HepG2 (cell line): ENCODE results near the gene CARS1. TPM values are rescaled to one million over a fixed set of nuclear protein-coding genes. Genes with fewer than 3 reads are reported as not detected.

Experiments
- ATAC-seq: fragments of 200-7000 bp; cut with Tn5 transposase; 3 replicates; pipeline ENCODE4 v1.9.1; 2020; ENCODE audit warnings: mild to moderate bottlenecking, moderate library complexity
- BruUV-seq: library from RNA; stranded (reverse); fragments of 400-500 nt; replicated peaks from 2 replicates; lab custom pipeline; 2021; lab: Mats Ljungman, UMichigan
- CTCF ChIA-PET: fragments of 300-600 bp; formaldehyde crosslinking; extraction: SDS; loops from one replicate; lab custom pipeline; 2021; ENCODE audit warnings: low total read pairs, inconsistent platforms, low intra/inter-chr PET ratio; lab: Yijun Ruan, JAX
- POLR2A ChIA-PET: fragments of 350-600 bp; sonication (Branson Sonifier 250); formaldehyde crosslinking; loops from one replicate; lab custom pipeline; 2020; ENCODE audit warnings: antibody characterized with exemption, inconsistent platforms; lab: Yijun Ruan, JAX
- DNase-seq: peaks from one replicate; pipeline ENCODE4 v3.0.0-alpha.2; 2015; ENCODE audit warnings: low spot score
- FAIRE-seq: peaks from 3 replicates; lab custom pipeline; 2011; peaks lifted over from hg19 to GRCh38; lab: Jason Lieb, UNC
- H2AFZ ChIP-seq: one replicate; pipeline ENCODE4 v1.6.1; 2011; ENCODE audit warnings: low read length, inconsistent platforms
- H3K27ac ChIP-seq: fragments of 300-600 bp; 3 replicates; pipeline ENCODE4 v1.8.0; 2011; ENCODE audit warnings: mixed run types, mild to moderate bottlenecking, mixed read lengths, low read length, inconsistent platforms; ENCODE audit not compliant: insufficient read depth; ENCODE audit errors: extremely low read length
- H3K27me3 ChIP-seq, 2 experiments: fragments of 200-600 bp in 1 of 2; 2 replicates in 1 of 2; 3 replicates in 1 of 2; pipeline versions ENCODE4 v1.6.0 to v1.8.0; 2011; ENCODE audit warnings: low read length in 2 of 2, mild to moderate bottlenecking in 2 of 2, moderate library complexity in 2 of 2, inconsistent platforms in 1 of 2; ENCODE audit not compliant: insufficient read depth in 2 of 2, control insufficient read depth in 1 of 2
- H3K36me3 ChIP-seq, 2 experiments: fragments of 200-600 bp in 1 of 2; replicated peaks in 1 of 2; 2 replicates in 1 of 2; 3 replicates in 1 of 2; pipeline versions ENCODE4 v1.5.1 to v1.8.0; 2011; ENCODE audit warnings: low read length in 2 of 2, inconsistent platforms in 1 of 2; ENCODE audit not compliant: insufficient read depth in 2 of 2, control insufficient read depth in 1 of 2
- H3K4me1 ChIP-seq: 2 replicates; pipeline ENCODE4 v1.5.1; 2012; ENCODE audit warnings: low read length, inconsistent platforms; ENCODE audit not compliant: insufficient read depth
- H3K4me2 ChIP-seq: 2 replicates; pipeline ENCODE4 v1.6.0; 2011; ENCODE audit warnings: low read depth, low read length, inconsistent platforms
- H3K4me3 ChIP-seq, 3 experiments: fragments of 200-600 bp in 1 of 3; sonication (generic), shearing (Covaris generic) in 1 of 3; replicated peaks in 1 of 3; 2 replicates each; pipeline ENCODE4 v1.5.1; 2011 to 2016; ENCODE audit warnings: low read length in 3 of 3, inconsistent platforms in 2 of 3, low read depth in 2 of 3, mild to moderate bottlenecking in 2 of 3, control low read depth in 1 of 3, mixed read lengths in 1 of 3; ENCODE audit not compliant: insufficient read depth in 1 of 3
- H3K79me2 ChIP-seq: one replicate; pipeline ENCODE4 v1.6.1; 2011; ENCODE audit warnings: low read length, inconsistent platforms; ENCODE audit not compliant: insufficient read depth
- H3K9ac ChIP-seq: 2 replicates; pipeline ENCODE4 v1.6.0; 2011; ENCODE audit warnings: mild to moderate bottlenecking, low read depth, low read length, inconsistent platforms; ENCODE audit not compliant: insufficient read depth
- H3K9me3 ChIP-seq: 2 replicates; pipeline ENCODE4 v1.5.1; 2012; ENCODE audit warnings: mild to moderate bottlenecking, low read length
- H4K20me1 ChIP-seq: 2 replicates; pipeline ENCODE4 v1.6.0; 2011; ENCODE audit warnings: inconsistent platforms, mild to moderate bottlenecking, low read length, moderate library complexity; ENCODE audit not compliant: insufficient read depth
- DNMT3B ChIP-seq: conservative IDR thresholded peaks from 2 replicates; pipeline ENCODE4 v1.6.1; 2016; ENCODE audit warnings: missing biosample characterization, control low read depth
- ETV5 ChIP-seq: IDR thresholded peaks from 2 replicates; pipeline ENCODE4 v1.6.1; 2018; ENCODE audit warnings: missing biosample characterization, missing genetic modification reagents, inconsistent platforms, borderline replicate concordance
- FOXK1 ChIP-seq: sonication (generic); formaldehyde crosslinking; IDR thresholded peaks from 2 replicates; pipeline ENCODE4 v1.4.0; 2020; ENCODE audit warnings: low read depth, missing genetic modification reagents, borderline replicate concordance
- JARID2 ChIP-seq: sonication (generic); formaldehyde crosslinking; IDR thresholded peaks from 2 replicates; pipeline ENCODE4 v1.8.1; 2023; ENCODE audit warnings: missing genetic modification reagents, inconsistent platforms; ENCODE audit not compliant: insufficient replicate concordance
- RFX3 ChIP-seq: IDR thresholded peaks from 2 replicates; pipeline ENCODE4 v1.6.1; 2016; ENCODE audit warnings: missing biosample characterization, missing genetic modification reagents
- ZBTB14 ChIP-seq: sonication (generic); formaldehyde crosslinking; IDR thresholded peaks from 2 replicates; pipeline ENCODE4 v1.4.0; 2020; ENCODE audit warnings: missing genetic modification reagents
- ZBTB8A ChIP-seq: sonication (generic); formaldehyde crosslinking; IDR thresholded peaks from 2 replicates; pipeline ENCODE4 v1.4.0; 2020; ENCODE audit warnings: mild to moderate bottlenecking, low read depth, missing genetic modification reagents, borderline replicate concordance
- ZFP36L2 ChIP-seq: sonication (generic); formaldehyde crosslinking; IDR thresholded peaks from 2 replicates; pipeline ENCODE4 v1.4.0; 2020; ENCODE audit warnings: missing genetic modification reagents
- ZNF747 ChIP-seq: sonication (generic); formaldehyde crosslinking; IDR thresholded peaks from 2 replicates; pipeline ENCODE4 v1.8.1; 2023; ENCODE audit warnings: missing genetic modification reagents, mild to moderate bottlenecking, borderline replicate concordance
- ZNF788 ChIP-seq: sonication (generic); formaldehyde crosslinking; IDR thresholded peaks from 2 replicates; pipeline ENCODE4 v1.5.0; 2020; ENCODE audit warnings: mild to moderate bottlenecking, missing genetic modification reagents, borderline replicate concordance
- whole genome bisulfite sequencing: methylation state at CpG from one replicate; pipeline ENCODE4 v1.1.6; 2017; ENCODE audit warnings: low lambda C conversion rate; 5-methylcytosine and 5-hydroxymethylcytosine counted together
- in situ Hi-C: cut with HindIII; loops from 2 replicates; pipeline ENCODE4 v1.10.0; 2017; ENCODE audit warnings: low pct_unique_long_range_greater_than_20kb; ENCODE audit not compliant: extremely low pct_ligation_motif_present
- intact Hi-C: fragments of 100-400 bp; cut with micrococcal nuclease; formaldehyde crosslinking; loops from one replicate; pipeline ENCODE4 v1.10.0; 2022; ENCODE audit not compliant: unreplicated experiment
- polyA plus RNA-seq, 8 experiments: library from polyadenylated mRNA; depleted of rRNA in 3 of 8; stranded (reverse) in 7 of 8; unstranded in 1 of 8; fragments of >200 nt; fragmentation: Illumina TruSeq in 4 of 8; extraction: Trizol in 4 of 8; gene quantifications; 2 replicates each; pipeline versions ENCODE4 v1.2.1 to v1.2.3, GENCODE V29; 2011 to 2016; ENCODE audit warnings: low read depth in 4 of 8, missing spikeins in 1 of 8, mixed read lengths in 1 of 8; ENCODE audit not compliant: insufficient read depth in 1 of 8
- total RNA-seq, 5 experiments: library from RNA; depleted of rRNA; stranded (reverse); fragments of >200 nt; fragmentation: Illumina TruSeq; extraction: Trizol; gene quantifications; 2 replicates each; pipeline ENCODE4 v1.2.3, GENCODE V29; 2016; ENCODE audit warnings: low read depth in 1 of 5

The CARS1 gene
- total and polyA plus RNA-seq, 2 of the 13 experiments (the other 11 are each of a cell fraction or from before 2014, with no cell fraction given): 33.8 to 47.0 TPM

GRCh38 chr11:2994336-2994730 lies 62.9 kb downstream of the CARS1 start:
- BruUV-seq: no TSS peak
- H3K27me3 ChIP-seq: no peaks in the 10 kb centered on the region; a peak in 2 of 5 replicates
- FAIRE-seq (no peak), DNase-seq (no peak), ATAC-seq (no peak)
- ChIA-PET CTCF (no interaction called here), POLR2A (no interaction called here)
- H3K9ac ChIP-seq: no peak overlapping the region
- H3K4me2 ChIP-seq: no peak overlapping the region
- H3K27ac ChIP-seq: no peak overlapping the region
- no peak overlapping the region for H3K4me3 ChIP-seq
- in situ Hi-C loops (no loop called here), intact Hi-C loops (no loop called here)
- H2AFZ ChIP-seq: no peak overlapping the region
- 63% methylated on average over 4 of the region's 4 CpGs for WGBS
- H3K36me3 ChIP-seq: no peaks in the 10 kb centered on the region; a peak in 1 of 5 replicates
- H3K9me3 ChIP-seq: no peaks in the 10 kb centered on the region
- peaks cover 8% of the 10 kb centered on the region for H3K4me1 ChIP-seq
- TF ChIP-seq RFX3 (CRISPR knock-in tag) (no peak), JARID2 (CRISPR knock-in tag) (no peak), ZFP36L2 (no peak), ZNF788 (no peak), ZBTB8A (CRISPR knock-in tag) (no peak), ZBTB14 (CRISPR knock-in tag) (no peak), FOXK1 (CRISPR knock-in tag) (no peak), ZNF747 (CRISPR knock-in tag) (no peak), DNMT3B (CRISPR knock-in tag) (no peak), ETV5 (no peak)
- H4K20me1 ChIP-seq: peaks cover 15% of the 10 kb centered on the region
- H3K79me2 ChIP-seq: peaks cover 25% of the 10 kb centered on the region
